NCI-H510A treated with DMSO at 0.1 percent for 48 hours (cell line): ENCODE data around the gene TNPO2.
"Not testable (repeated sequence)": the region's sequence is repeated elsewhere in the genome, so short reads cannot be mapped to it uniquely, and the experiment has no call there.

Experiments used
- DNase-seq: peaks from one replicate; lab custom pipeline; 2025; lab: John Stamatoyannopoulos, UW

TNPO2 gene

DNA sequence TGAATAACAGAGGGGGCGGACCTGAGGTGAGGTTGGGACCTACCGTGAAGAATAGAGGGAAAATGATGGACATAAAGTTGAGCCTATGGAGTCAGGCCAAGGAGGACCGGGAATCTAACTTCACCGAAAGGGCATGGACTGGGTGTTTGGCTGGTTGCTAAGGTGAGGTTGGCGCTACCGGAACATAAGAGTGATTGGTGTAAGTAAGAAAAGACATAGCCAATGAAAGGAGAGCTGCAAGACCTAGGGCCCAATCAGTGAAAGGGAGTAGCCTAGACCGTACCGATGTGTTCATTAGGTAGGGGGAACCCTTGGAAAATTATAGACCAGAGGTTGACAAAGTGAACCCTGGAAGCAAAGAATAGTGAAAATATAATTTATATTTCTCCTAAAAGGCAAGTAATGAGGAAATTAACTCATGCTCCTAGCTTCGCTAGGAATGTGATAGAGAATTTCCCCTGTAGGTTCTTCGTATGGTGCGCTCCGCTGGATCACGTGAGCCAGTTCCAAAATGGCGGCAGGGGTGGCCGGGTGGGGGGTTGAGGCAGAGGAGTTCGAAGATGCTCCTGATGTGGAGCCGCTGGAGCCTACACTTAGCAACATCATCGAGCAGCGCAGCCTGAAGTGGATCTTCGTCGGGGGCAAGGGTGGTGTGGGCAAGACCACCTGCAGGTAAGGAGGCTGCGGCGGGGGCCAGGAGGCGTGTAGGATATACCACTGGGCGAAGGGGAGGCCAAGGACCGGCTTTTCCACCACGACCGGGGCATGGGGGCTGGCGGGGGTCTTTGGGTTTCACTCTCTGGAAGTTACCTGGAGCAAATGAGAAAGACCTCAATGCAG is 13.5 kb upstream of the TNPO2 start, which contains the start of gene GET3:
TSS of gene GET3 (plus strand) at position 503 of the 840 bp plus-strand sequence. CDS start at position 512, 9 bp downstream.
- DNase-seq: peak; percentile 99

DNA sequence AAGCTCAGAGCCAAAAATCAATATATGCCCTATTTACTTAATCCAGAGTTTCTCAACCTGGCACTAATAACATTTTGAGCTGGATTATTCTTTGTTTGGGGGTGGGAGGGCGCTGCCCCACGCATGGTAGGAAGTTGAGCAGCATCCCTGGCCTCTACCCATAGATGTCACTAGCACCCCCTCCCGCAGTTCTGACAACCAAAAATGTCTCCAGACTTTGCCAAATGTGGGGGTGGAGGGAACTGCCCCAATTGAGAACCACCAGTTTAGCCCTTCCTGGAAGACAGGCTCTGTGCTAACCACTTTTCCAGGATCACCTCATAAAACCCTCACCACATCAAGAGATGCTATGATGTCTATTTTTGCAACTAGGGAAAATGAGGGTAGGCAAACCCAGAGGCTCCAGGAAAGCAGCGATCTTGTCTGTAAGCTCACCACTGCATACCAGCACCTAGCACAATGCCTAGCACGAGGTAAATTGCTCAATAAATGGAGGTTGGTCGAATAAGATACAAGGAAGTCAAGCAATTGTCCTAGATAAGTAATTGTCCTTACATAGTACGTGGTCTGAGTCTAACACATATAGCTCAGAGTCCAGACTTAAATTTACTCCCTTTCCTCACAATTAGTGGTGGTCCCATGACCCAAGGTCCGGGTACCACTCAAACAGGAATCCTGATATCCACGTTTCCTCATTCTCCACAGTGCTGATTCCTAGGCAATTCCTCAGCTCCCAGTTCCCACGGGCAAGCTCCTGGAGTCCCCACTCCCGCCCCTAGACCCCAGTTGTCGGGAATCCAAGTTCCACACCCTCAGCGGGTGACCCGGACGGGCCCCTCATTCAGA is 9.9 kb upstream of the TNPO2 start:
- DNase-seq: no peak

DNA sequence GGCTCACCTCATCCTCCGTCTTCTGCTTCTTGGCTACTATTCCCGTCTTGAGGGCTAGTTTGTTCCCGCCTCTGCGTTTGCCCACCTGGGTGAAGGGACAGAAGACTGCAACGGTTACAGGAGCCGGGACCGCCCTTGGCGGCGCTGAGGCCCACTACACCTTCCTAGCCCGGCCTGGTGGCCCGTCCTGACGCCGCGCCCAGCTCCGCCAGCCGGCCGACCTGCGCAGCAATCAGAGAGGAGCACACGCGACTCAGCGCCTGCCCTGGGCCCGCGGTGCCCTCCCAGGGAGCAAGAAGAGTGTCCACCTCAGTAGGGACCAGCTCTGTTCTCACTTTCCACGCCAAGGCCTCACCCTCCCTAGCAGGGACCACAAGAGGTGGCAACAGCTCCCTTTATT is 7.6 kb upstream of the TNPO2 start:
- DNase-seq: no peak

DNA sequence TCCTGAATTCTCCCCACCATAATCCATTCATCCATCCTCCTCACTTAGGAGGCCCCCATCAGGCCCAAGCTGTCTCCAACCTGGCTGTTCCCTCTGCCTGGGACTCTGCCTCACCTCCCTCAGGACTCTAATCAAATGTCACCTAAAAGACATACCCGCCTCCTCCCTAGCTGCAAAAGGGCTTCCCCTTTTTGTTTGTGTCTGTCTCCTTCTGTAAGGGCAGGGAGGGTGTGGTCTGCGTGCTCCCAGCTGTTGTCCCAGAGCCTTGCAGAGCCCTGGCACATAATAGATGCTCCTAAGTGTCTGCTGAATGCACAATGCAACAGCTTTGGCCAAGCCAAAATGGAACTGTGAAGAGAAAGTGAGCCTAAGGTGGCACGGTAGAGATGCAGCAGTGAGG is 6.3 kb upstream of the TNPO2 start:
- no peak for DNase-seq

DNA sequence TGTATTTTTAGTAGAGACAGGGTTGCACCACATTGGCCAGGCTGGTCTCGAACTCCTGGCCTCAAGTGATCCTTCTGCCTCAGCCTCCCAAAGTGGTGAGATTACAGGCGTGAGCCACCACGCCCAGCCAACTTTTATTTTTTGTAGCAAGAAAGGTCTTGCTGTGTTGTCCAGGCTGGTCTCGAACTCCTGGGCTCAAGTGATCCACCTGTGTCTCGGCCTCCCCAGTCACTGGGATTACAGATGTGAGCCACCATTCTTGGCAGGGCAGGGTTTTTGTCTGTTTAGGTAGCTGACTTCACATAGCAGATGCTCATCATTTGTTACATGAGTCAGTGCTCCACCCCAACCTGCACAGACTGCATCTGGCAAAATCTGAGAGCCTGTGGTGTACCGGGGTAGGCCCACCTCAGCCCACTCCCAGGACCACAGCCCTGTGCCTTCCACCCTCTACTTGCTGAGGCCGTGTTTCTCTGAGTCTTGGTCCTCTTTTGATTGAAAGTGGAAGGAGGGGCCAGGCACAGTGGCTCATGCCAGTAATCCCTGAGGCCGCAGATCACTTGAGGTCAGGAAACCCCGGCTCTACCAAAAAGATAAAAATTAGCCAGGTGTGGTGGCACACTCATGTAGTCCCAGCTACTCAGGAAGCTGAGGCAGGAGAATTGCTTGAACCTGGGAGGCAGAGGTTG is 4.2 kb upstream of the TNPO2 start:
- no peak for DNase-seq

DNA sequence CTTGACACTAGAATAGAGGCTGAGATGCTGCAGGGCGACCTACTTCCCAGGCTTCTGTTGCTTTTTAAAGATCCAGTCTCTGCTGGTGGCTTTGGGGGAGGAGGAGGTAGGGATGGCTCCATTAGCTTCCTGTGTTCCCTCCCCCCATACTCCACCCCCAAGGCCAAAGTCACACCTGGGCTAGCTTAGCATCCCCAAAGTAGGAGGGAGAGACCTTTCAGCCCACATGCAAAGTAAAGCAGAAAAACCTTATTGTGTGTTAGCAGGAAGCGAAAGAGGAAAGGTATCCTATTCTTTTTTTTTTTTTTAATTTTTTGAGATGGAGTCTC is 3.2 kb upstream of the TNPO2 start:
- DNase-seq: no peak

DNA sequence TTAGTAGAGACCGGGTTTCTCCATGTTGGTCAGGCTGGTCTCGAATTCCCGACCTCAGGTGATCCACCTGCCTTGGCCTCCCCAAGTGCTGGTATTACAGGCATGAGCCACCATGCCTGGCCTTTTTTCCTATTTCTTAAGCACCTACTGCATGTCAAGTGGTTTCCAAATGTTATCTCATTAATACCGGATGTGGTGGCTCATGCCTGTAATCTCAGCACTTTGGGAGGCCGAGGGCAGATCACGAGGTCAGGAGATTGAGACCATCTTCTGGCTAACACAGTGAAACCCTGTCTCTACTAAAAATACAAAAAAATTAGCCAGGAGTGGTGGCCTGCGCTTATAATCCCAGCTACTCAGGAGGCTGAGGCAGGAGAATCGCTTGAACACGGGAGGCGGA is 1.9 kb upstream of the TNPO2 start:
- DNase-seq: not testable (repeated sequence)

DNA sequence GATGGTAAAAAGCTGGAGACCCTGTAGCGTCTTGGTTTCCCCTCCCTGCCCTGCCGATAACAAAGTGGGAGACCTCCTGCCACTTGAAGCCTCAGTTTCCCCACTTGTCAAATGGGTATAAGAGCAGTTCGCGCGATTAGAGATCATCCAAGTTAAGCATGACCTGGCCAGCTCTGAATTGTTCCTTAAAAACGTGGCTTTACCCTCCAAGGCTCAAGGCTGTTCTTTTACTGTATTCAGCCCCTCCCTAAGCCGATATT is 421 bp downstream of the TNPO2 start:
- DNase-seq: peak; percentile 36

DNA sequence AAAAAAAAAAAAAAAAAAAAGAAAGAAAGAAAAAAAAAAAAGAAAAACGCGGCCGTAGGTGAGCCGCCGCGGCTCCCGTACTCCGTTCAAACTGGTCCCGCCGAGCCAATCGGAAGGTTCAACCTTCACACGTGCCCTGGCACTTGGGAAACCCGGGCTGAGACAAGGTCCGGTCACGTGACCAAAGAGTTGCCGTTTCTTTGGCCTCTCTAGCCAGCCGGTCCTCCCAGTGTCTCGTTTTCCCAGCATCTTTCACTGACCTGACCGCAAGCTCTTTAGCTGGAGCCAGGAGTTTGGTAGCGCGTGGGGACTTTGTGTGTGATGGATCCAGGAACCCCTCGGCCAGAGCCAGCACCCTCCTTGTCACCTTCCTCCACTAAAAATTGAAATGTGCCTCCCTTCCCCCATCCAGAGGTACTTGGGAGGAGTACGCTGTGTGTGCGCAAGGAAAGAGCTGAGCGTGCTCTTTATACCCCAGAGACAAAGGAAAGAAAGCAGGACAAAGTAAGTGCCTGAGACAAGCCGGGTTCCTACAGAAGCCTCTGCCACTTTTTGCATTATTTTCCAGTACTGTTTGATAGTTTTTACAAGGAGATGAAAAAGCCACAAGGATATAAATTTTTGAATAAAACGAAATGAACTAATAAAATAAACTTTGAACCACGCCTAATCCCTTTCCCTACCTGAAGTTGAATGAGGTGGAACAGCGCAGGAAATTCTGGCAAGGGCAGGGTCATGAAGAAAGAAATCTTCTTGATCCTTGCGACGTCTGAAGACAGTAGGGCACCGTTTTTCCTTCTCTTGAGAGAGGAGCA is 959 bp downstream of the TNPO2 start:
- peak; percentile 94 for DNase-seq

DNA sequence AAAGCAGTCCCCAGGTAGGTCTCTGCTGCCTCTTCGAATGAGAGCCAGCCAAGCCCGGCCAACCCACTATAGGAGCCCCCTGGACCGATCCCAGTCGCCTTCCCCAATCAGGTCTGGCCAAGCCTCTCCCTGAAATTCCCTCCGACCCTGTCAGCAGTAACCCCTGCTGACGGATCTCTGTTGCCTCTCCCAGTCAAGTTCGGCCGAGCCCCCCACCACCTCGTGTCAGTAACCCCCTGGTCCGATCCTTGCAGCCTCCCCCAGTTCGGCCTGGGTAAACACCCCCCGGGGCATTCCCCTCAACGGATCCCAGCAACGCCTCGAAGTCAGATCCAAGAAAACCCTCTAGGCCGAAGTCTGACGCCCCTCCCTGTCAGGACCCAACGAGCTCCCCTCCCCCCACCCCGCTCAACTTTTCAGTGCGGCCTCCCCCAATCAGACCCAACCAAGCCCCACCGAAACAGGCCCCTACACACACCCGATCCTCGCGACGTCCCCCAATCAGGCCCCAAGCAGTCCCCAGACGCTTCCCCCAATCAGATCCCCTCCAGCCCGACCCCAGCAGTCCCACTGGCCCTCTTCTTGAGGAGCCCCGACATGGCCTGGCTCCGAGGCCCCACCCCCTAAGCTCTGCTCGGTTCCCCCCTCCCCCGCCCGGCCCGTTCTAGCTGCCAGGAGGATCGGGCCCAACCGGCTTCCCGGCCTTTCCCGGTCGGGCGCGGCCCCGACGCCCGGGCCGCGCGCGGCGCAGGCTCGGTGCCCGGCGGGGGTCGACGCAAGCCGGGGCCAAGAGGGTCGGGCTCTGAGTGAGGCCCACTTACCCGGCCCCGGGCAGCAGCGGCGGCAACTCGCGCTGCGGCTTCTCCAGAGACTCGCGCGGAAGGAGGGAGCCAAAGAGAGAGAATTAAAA is 1.8 kb downstream of the TNPO2 start:
- peak; percentile 34 for DNase-seq

DNA sequence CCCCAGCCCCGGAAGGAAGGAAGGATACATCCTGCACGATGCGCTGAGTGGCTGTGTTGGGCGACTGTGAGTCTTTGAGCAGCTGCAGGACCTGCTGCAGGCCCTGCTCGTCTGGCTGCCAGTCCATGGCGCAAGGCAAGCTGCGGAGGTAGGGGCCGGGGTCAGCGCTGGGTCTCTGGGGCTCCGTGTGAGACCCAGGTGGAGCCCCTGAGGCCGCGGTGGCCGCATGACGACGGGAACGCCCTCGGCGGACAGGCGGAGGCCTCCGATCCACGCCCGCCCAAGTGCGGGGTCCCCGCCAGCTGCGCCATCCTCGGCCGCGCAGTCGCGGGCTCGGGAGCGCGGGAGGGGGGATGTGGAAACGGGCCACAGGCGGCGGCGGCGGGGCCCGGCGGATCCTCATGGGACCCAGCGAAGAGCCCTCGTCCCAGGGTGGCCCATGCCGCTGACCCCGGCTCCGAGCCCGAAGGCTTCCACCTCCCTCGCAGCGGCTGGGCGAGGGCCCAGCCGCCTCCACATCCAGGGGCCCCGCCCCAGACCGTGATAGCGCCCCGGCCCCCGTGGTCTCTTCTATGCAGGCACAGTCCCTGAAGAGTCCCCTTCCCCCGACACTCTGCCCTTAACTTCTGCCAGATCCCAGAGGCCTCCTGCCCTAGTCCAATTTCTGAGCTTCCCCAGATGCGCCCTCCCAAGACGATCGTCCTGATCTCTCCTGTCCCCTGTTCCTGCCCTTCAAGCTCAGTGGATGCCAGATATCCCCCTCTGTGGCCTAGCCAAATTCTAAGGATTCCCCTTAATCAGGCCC is 2.7 kb downstream of the TNPO2 start:
- DNase-seq: no peak

DNA sequence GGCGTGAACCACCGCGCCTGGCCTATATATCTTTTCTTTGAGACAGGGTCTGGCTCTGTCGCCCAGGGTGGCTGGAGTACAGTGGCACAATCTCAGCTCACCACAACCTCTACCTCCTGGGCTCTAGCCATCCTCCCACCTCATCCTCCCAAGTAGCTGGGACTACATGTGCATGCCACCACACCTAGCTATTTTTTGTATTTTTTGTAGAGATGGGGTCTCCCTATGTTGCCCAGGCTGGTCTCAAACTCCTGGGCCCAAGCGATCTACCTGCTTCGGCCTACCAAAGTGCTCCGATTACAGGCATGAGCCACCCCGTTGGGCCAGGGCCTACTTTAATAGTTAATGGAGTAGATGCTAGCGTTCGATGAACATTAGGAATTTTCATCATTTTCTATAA is 3.4 kb downstream of the TNPO2 start:
- no peak for DNase-seq

DNA sequence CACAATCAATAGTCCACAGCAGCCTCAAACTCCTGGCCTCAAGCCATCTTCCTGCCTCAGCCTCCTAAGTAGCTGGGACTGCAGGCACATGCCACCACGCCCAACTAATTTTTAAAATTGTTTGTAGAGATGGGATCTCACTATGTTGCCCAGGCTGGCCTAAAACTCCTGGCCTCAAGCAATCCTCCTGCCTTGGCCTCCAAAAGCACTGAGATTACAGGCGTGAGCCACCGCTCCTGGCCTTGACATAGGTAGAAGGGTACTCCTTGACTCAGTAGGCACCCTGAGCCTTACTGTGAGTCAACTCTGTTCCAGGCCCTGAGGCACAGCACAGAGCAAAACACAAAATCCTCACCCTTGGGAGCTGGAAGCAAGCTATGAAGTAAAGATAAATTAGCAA is 7.8 kb downstream of the TNPO2 start:
- no peak for DNase-seq

DNA sequence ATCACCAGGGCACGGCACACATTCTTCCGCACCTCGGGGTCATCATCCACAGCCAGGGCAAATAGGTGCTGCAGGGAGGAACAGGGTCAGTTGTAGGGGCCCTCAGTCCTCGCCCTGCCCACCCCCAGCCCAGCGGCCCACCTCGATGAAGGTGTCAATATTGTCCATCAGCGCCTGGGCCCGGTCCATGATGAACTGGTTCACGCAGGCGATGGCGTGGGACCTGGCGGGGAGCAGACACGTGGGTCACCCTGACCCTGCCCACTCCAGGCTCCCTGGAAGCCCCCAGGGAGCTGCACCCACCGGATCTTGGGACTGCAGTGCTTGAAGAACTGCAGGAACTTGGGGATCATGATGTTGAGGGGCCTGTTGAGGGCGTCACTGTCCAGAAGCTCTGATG is 8.6 kb downstream of the TNPO2 start:
- DNase-seq: no peak

DNA sequence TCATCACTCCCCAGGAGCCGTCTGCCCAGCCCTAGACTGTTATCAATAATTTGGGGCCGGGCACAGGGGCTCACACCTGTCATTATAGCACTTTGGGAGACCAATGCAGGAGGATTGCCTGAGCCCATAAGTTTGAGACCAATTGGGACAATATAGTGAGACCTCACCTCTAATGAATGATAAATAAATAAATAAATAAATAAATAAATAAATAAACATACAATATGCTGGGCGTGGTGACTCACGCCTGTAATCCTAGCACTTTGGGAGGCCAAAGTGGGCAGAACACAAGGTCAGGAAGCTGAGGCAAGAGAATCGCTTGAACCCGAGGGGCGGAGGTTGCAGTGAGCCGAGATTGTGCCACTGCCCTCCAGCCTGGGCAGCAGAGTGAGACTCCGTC is 10.4 kb downstream of the TNPO2 start:
- not testable (repeated sequence) for DNase-seq

DNA sequence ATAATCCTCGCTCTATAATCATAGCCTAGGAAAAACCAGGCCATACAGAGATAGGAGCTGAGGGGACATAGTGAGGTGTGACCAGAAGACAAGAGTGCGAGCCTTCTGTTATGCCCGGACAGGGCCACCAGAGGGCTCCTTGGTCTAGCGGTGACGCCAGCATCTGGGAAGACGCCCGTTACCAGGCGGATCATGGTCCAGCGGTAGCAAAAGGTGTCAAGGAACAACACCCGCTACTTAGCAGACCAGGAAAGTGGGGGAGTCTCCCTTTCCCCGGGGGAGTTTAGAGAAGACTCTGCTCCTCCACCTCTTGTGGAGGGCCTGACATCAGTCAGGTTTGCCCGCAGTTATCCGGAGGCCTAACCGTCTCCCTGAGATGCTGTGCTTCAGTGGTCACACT is 11.7 kb downstream of the TNPO2 start:
- not testable (repeated sequence) for DNase-seq

DNA sequence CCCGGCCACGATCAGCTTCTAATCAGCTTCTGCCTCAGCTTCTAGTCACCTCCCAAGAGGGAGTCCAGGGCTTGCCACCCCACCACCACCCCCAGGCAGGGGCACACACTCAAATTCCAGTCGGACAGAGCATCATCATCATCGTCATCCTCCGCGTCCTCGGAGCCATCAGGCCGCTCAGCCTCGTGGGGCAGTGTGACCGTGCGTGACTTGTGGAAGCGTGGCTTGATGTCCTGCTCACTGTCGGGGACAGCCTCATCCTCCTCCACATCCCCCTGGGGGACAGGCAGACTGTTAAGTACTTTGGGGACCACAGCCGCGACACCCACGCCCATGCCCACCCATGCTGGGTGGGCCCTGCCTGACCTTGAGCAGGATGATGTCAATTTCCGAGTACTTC is 12.5 kb downstream of the TNPO2 start:
- no peak for DNase-seq

DNA sequence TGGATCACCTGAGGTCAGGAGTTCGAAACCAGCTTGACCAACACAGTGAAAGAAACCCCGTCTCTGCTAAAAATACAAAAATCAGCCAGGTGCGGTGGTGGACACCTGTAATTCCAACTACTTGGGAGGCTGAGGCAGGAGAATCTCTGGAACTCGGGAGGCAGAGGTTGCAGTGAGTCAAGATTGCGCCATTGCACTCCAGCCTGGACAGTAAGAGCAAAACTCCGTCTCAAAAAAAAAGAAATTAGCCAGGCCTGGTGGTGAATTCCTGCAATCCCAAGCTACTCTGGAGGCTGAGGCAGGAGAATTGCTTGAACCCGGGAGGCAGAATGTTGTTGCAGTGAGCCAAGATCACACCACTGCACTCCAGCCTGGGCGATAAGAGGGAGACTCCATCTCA is 15.1 kb downstream of the TNPO2 start:
- DNase-seq: no peak

DNA sequence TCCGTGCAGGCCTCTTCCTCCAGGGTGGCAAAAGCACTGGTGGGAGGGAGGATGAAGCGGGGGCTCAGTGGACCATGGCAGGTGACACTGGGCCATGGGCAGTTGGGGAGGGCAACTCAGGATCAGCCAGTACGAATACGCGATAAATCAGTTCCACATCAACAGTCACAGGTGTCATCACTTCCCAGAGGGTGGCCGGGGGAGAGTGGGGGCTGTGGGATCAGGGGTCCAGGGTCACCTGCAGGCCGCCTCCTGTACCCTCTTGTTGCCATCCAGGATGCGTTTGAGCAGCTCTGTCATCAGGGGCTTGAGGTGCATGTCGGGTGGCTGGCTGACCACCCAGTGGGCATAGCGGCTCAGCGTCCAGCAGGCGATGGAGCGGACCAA is 17.4 kb downstream of the TNPO2 start:
- no peak for DNase-seq

DNA sequence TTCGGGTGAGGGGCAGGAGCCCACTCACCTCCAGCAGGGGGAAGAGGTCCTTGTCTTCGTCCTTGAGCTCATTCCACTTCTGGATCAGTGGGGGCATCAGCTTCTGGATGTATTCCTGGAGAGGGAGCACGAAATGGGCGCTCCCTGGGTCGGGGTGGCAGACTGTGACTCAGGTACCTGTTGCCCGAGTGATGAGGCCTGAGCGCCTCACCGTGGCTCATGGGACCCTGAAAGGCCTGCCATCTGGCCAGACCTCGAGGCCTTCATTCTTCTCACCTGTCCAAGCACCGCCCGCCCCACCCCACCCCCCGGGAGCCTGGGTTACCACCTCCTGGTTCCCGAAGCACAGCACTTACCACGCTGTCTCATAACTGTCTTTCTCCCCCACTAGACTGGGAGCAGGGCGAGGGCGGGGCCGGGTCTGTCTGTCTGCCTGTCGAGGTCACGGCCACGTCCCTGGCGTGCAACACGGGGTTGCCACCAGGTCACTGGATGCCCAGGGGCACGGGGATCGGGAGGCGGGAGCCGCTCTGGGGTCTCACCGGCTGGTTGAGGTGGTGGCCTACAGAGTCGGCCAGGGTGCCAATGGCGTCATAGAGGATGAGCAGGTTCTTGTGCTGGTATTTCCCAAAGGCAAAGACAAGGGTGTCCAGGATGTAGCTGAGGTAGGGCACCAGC is 17.9 kb downstream of the TNPO2 start:
- no peak for DNase-seq
